NCI-H526 (cell line): ENCODE results near the gene HIPK2.

Experiments
- DNase-seq, 2 experiments: peaks; one replicate each; lab custom pipeline; 2025; lab: John Stamatoyannopoulos, UW

Gene HIPK2

DNA sequence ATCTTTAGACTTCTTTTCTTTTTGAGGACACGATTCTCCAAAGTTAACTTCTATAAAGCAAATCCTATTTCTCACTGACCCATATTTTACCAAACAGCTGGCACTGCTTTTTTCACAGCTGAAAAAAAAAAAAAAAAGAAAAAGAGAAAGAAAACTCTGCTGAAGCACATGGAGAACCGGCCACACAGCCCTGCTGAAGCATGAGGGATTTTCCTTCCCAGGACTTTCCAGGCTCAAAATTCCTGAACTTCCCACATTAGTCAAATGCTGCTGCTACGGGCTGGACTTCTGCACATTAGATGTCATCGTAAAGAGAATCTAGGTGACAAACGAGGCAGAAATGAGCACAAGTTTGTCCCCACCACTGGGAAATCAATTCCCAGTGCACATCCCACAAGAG is 25.2 kb downstream of the HIPK2 start:
- no peak for DNase-seq

DNA sequence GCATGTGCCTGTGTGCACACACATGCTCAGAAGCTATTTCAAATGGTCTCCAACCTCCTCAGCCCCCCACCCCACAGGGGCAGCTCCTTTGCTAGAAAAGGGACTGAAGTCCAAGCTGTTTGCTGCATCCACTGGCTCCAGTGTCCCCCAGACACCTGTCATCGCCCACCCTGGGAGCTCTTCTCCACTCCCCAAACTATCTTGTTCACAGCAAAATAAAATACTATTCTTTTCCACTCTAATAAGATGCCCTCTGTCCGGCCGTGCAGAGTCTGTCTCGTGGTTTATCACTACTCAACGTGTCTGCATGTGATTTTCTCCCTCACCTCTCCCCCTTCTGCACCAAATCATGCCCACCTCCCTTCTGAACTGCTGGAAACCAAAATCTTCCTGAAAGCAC is 25.6 kb downstream of the HIPK2 start:
- DNase-seq, result no peak

DNA sequence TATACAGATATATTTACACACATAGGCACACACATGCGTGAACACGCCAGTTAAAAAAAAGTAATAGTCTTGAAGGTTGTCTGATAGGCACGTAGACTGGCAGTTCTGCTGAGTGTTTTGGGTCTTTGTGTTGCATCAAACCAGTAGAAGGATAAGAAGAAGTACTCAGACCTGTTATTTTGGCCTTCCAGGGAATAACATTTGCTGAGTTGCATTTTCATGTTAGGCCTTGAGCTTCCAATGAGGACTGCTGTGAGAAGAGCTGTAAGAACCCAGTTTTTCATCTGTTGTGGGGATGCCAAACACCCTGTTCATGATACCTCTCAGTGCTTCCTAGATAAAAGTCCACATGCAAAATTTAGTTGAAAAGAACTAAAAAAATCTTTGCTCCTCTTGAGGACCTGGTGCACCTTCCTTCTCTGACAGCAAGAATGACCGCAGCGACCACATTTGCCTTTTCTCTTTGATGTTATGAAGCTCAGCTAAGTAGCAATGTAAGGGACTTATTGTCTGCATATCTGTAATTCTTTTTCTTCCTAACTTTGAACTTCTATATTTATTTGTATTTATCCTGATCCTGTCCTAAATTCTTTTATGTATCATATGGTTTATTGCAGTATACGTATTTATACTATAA is 27.2 kb downstream of the HIPK2 start:
- no peak for DNase-seq

DNA sequence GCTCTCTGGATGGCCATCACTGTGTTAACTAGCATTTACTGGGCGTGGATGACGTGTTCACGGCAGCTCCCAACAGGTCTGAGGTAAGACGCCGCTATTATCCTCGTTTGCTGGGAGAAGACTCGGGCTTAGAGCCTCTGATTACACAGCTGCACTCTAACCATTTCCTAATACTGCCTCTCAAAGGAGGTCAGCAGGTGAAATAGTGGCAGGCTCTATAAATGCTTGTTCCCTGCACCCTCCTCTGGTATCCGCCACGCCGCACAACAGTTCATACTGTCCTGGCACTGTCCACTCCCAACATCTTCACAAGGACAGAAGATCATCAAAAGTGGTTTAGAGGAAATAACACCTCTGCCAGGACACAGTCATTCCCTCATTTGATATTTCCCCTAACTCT is 28.3 kb downstream of the HIPK2 start:
- DNase-seq, result no peak

DNA sequence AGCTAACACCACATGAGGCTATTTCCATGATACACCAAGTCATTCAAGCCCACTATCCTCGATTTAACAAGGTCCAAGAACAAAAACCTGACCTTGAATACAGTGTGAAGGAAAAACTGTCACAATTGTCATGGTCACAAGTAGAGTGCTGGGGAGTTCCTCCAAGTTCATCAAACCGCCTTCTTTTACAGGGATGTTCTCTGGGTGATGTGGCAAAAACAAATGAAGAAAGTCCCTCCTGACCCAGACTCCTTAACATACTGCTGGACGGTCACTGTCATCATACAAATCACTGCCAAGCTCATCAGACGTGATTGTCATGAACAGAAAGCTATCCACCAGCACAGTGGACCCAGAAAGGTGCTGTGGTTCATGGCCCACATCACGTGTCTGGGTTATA is 28.9 kb downstream of the HIPK2 start:
- DNase-seq, result no peak

DNA sequence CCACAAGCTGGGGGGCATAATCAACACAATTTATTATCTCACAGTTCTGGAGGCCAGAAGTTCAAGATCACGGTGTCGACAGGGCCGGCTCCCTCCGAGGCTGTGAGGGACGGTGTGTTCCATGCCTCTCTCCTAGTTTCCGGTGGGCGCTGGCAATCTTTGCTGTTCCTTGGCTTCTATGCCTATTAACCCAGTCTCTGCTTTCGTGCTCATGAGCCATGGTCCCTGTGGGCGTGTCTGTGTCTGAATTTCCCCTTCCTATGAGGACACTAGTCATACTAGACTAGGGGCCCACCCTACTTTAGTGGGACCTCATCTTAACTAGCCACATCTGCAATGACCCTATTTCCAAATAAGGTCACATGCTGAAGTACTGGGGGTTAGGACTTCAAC is 29.4 kb downstream of the HIPK2 start:
- no peak for DNase-seq

DNA sequence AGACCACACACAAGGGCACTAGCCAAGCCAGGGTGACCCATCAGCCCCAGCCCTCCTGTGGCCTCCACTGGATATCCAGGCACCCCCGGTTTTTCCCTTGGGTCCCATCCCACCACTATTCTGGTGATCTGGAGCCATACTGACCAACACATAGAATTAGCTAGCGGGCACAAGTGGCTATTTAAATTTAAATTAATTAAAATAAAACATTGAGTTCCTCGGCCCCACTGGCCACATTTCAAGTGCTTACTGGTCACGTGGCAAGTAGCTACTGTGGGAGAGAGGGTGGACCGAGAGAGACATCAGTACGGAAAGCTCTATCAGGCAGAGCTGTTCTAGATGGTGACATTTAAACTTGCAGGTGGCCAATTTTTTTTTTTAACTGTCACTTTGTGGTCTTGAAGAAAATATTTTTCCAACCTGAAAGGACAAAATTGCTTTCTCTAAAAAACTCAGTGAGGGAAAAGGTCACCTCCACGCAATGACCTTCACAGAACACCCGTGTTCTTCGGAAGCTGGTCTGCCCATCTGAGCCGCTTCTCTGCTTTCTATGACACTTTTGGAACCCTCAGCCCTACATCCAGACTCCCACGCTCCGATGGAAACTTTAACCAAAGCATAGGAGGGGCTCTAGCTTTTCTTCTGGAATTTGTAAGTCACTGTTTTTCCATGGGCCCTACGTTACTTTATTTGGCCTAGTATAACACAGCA is 30.0 kb downstream of the HIPK2 start:
- no peak for DNase-seq

DNA sequence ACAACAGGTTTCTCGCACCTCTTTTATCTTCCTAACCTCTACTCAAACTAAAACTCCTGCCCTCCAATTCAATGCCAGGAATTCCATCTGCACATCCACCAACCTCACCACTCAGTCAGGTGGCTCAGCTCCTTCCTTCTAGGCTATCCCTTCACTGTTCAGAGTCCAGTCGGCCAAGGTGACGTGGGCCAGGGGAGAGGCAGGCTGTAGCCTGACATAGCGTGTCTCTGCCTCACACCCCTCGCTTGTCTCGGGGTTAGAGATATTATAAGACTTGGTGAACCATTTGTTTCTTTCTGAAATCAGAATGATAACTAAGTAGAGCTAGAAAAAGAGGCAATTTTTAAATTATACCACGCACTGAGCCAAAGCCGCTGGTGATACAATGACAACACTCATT is 31.1 kb downstream of the HIPK2 start:
- no peak for DNase-seq

DNA sequence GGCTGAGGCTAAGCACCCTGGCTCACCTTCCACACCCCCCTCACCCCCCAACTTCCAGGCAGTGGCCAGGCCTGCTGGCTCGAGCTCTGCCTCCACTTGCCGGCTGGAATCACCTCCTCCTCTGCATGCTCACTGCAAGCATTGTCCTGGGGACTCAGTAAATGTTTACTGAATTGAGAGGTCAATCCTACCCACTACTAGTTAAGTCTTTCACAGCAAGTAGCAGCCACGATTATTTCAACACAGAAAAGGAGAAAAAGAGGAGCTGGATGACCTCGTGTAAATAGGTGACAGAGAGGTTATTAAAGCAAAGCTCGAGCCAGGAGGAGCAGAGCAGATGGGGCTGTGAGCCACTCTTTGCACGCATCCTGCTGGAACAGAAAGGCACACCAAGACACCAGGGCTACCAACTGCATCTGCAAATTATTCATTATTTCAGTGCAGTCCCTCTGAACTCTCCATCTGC is 32.1 kb downstream of the HIPK2 start:
- no peak for DNase-seq

DNA sequence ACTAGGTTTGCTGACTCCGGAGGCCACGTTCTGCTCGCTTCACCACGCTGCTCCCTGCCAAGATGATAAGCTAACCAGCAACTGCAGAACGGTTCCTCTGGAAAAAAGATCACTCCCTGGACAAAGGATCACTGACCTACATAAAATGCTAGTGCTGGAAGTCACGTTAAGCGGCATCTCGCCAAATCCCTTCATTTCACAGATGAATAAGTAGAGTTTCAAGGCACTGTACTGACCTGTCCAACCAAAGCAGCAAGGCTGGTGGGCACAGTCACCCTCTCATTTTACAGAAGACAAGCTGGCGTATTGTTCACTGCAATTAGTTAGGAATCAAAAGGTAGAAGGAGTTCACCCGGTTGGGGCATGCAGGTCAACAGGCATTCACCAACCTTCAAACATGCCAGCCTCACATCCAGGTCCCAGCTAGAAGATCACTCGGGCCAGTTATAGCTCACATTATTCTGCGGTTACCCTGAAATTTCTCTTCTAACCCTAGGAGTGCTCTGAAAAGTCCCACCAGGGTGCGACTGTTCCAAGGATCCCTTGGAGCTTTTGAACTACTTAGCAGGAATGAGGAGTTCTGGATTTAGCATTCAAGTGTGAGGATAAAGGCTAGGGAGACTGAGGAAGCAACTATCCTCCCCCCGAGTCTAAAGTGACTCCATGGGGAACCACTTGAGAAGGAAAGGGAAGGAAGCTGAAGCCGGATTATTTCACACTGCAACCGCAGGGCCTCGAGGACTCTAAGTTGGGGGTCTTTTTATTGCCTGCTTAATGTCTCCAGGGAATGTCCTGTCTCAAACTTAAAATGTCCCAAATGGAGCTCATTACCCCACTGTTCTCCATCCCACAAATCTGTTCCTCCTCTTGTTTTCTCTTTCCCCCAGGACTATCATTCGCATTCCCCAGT is 32.8 kb downstream of the HIPK2 start:
- DNase-seq, result no peak

DNA sequence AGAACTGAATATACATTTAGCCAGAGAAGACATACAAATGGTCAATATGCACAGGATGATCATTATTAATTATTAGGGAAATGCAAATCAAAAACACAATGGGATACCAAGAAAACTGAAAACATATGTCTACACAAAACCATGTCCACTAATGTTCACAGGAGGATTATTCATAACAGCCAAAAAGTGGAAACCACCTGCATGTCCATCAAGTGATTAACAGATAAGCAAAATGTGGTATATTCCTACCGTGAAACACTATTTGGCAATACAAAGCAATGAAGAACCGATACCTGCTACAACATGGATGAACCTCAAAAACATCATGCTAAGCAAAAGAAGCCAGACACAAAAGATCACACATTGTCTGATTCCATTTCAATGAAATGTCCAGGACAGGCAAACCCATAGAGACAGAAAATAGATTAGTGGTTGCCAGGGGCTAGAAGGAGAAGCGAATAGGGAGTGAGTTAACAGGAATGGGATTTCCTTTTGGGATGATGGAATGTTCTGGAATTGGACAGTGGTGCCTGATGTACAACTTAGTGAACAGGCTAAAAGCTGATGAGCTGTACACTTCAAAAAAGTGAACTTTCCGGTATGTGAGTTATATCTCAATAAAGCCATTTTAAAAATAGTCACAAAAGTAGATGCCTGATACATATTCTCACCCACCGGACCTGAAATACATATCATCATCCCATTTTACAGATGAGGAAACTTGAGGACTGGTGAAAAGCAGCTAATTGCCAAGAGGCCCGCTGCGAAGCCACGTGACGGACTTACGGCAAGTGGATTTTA is 33.6 kb downstream of the HIPK2 start:
- DNase-seq, result no peak

DNA sequence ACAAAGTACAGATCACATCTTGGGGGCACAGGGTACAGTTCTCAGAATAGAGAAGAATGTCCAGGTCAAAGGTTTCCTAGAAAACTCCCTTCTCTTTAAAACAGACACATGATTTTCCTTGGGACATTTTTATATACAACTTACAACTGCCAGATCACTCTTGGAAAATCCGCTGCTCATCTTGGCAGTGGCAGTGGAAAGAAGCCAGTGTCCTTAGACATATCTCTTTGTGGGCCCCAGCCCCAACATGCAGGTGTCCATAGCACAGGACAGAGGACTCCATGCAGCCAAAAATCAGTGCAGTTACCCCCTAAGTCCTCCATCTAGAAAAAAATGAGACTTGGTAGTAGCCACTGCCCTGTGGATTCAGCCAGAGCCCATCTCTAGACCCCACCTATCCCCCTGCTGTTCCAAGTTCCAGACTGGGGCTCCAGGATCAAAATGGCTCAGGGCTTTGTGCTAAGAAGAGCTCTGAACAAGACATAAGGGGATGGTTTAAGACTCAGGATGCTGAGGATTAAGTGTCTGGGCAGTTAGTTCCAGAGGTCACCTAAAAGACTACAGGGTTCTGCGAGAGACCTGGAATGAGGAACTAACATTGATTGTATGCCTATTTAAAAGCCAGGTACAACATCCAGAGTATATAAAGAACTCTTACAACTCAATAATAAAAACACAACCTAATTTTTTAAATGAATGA is 34.4 kb downstream of the HIPK2 start:
- DNase-seq, result no peak

DNA sequence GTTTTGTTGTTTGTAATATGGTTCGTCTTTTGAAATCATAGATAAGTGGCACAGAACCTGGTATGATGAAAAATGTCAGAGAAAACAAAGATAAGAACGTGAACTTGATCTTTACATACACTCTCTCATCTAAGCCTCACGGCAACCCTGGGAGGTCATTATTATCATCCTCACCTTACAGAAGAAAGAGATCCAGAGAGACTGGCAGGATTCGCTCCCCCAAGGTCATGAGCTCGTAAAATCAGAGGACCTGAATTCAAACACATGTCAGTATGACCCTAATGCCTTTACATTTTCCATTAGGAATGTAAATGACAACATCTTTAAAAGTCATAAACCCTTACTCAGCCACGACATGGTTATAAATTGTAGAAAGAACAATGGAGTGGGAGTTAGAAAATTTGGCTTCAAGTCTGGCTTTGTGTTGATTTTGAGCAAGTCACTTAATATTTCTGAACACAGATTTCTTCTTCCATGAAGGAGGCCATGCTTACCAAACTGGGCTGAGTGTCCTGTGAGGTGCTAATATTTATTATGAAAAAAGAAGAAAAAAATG is 35.9 kb downstream of the HIPK2 start:
- DNase-seq, result no peak

DNA sequence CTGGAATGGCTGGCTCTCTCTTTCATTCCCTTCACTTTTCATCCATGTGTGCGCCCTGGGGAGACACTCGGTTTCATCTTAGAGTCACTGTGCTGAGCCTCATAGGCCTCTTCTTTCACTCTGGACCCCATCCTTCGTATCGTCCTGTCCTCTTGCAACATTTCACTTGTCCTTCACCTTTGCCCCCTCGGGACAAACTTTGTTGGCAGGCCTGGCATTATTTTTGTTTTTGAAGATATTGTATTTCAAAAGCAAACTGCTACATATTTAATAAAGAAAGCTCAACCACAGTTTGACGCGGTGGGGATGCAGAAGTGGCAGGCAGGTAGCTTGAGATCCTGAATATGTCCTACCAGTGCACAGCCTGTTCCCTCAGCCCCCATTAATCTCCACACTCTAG is 36.6 kb downstream of the HIPK2 start:
- DNase-seq, result no peak

DNA sequence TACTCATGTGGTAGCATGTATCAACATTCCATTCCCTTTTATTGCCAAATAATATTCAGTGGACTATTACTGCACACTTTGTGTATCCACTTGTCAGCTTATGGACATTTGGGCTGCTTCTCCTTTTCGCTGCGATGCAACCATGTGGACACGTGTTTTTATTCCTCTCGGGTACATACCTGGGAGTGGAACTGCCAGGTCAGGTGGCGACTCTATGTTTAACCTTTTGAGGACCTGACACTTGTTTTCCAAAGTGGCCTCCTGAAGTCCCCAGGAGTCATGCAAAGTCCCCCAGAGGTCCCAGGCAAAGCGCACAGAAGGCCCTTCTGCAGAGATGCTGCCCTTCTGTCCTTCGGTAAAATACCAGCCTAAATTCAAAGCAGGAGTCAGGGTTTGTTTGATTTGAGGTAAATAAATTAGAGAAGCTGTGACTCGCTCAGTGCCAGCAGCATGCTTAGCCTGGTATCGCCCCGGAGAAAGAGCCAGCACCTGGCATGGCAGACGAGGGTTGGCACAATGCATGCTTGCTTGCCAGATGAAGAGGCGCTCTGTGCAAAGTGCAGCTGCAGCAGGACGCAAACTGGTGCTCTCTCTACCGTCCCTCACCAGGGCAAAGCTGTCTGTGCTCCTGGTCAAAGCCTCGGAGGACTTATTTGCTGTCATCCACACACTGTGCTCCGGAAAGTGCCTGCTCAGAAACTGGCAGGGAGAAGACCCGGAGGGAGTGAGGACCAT is 37.8 kb downstream of the HIPK2 start:
- peak; percentile 35 to 62 for DNase-seq

DNA sequence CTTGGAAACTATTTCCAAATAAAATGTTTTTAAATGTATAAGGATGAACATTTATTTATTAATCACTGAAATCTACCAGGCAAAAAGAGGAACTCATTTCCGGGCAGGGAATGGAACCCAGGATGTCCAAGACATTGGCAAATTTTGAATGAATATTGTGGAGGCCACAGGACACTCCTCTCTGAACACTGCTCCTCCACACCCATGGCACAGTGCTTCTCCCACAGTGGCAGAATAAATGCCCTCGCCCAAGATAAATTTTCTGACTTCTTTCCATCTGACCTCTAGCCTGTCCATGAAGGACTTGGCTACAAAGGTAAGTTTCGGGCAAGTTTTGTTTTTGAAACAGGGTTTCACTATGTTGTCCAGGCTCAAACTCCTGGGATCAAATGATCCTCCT is 39.0 kb downstream of the HIPK2 start:
- DNase-seq, result no peak

DNA sequence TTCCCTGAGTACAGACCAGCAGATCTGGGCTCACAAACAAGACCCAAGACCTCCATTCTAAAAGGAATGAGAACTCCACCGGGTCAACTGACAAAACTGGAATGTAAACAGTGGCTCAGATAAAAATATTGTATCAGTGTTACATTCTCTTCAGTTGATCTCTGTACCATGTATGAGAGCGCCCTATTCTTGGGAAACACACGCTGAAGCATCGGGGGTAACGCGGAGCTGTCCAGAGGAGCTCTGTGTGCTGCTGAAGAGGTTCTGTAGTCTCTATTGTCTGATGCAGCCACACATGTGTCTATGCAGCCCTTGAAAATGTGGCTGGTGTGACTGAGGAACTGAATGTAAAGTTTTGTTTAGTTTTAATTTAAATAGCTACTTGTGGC is 39.7 kb downstream of the HIPK2 start:
- peak in 1 of 2 experiments; percentile 43 for DNase-seq

DNA sequence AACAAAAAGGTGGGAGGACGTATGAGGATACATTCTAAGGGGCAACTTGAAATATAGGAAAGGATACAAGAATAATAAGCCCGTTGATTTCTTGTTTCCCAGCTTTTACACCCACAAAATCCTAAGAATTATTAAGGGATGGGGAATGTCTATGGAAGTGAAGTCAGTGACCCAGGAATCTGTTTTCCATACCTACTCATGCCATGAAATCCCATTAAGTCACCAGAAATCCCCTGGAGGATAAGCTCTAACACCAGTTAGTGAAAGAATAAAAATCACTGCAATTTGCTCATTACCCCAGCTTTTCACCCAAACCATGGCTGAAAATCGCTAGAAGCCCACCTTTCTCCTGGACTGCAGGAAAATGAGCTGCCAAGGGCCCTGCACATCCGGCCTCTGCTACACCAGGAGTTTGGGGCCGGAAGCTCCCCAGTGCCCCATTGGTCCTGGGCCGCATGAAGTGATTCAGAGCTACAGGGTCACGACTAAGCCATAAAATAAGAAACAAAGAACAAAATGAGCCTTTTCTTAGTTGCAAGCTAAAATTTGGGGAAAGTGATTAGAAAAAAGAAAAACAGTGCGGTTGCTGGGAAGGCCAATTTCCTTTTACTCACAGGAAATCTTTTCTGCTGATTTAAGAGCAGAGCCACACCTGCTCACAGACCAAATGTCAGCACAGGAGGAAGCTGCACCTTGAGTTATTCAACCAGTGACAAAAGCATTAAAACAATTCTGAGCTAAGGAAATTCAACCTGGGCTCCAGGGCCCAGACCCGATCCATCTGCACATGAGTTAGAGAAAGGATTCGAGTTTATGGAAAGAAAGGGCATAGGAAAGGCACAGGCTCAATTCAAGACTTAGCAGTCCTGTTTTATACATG is 40.3 kb downstream of the HIPK2 start:
- no peak for DNase-seq

DNA sequence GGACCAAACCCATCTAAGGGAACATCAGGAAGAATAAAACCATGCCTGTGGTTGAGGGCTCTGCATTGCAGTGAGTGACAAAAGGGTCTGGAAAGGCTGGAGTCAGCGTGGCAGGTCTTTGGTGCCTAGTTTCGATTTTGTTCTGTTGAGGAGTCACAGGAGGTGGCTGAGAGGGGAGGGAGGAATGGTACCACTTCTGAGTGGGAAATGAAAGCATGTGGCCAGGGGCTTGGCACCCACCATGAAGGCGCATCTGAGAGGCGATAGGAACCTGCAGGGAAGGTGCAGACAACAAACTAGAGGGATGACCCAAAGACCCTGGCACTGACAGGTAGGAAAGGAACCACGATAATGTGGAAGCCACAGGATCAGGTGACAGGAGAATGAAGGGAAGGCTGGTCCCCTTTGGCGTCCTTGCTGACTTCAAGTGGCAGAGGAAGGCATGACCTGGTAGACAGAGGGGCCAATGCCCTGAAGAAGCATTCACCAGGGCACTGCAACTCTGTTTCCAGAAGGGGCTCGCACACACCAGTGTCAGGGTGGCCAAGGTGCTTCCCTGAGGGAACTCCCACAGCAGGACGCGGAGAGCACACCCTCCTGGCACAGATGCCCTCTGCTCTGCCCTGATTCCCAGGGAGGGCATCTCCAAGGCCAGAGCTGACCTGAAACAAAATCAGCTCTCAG is 41.7 kb downstream of the HIPK2 start:
- no peak for DNase-seq
